Activated T-helper 1 cell treated with anti-CD3 and anti-CD28 coated beads, Interleukin-12 subunit alpha, Interleukin-12 subunit beta, Interleukin-2, Interleukin-4 antibody, amounts not matched to agents 30 ng/mL and 10 ng/mL and 1 ng/mL, durations not matched to agents 14 hours and 24 hours and 36 hours (primary cell): ENCODE results near the gene TSPAN12. TPM values are rescaled to one million over a fixed set of nuclear protein-coding genes. Genes with fewer than 3 reads are reported as not detected.

Experiments
- DNase-seq: peaks from one replicate; pipeline ENCODE4 v3.0.0; 2021; ENCODE audit warnings: low spot score
- H3K27ac Mint-ChIP-seq: one replicate; pipeline ENCODE4 v1.8.0; 2021; ENCODE audit warnings: mild to moderate bottlenecking, mixed read lengths
- H3K27me3 Mint-ChIP-seq: one replicate; pipeline ENCODE4 v1.8.0; 2022; ENCODE audit warnings: mild to moderate bottlenecking, moderate library complexity, mixed read lengths; ENCODE audit not compliant: insufficient read depth
- H3K36me3 Mint-ChIP-seq: one replicate; pipeline ENCODE4 v1.8.0; 2021; ENCODE audit warnings: low read depth, mixed read lengths
- H3K4me1 Mint-ChIP-seq: one replicate; pipeline ENCODE4 v1.8.0; 2021; ENCODE audit warnings: low read depth, mixed read lengths
- H3K4me3 Mint-ChIP-seq: one replicate; pipeline ENCODE4 v1.8.0; 2021; ENCODE audit warnings: mild to moderate bottlenecking, moderate library complexity, mixed read lengths
- H3K9me3 Mint-ChIP-seq: one replicate; pipeline ENCODE4 v1.8.0; 2021; ENCODE audit warnings: mixed read lengths
- intact Hi-C: fragments of 100-400 bp; cut with micrococcal nuclease; formaldehyde crosslinking; loops from one replicate; pipeline ENCODE4 v1.15.1; 2024
- total RNA-seq: library from RNA; stranded (reverse); gene quantifications from 2 replicates; pipeline ENCODE4 v1.2.3, GENCODE V29; 2022

The TSPAN12 gene
- total RNA-seq, 1 donor from 2014 or later = not detected

- Mint-ChIP-seq H3K27ac (no peak overlapping the region), H3K4me1 (no peaks in the 10 kb centered on the region), H3K36me3 (no peaks in the 10 kb centered on the region), H3K4me3 (no peak overlapping the region), H3K9me3 (no peaks in the 10 kb centered on the region), H3K27me3 (peaks cover 4% of the 10 kb centered on the region)
- DNase-seq = no peak
- intact Hi-C loops = no loop called here
Observed at GRCh38 chr7:120743128-120743527, 114.8 kb downstream of the TSPAN12 start.

- no peak overlapping the region for H3K4me3 Mint-ChIP-seq
- H3K36me3 Mint-ChIP-seq = no peaks in the 10 kb centered on the region
- intact Hi-C loops = no loop called here
- H3K4me1 Mint-ChIP-seq = no peaks in the 10 kb centered on the region
- no peaks in the 10 kb centered on the region for H3K9me3 Mint-ChIP-seq
- H3K27ac Mint-ChIP-seq = no peak overlapping the region
- DNase-seq = no peak
- peaks cover 4% of the 10 kb centered on the region for H3K27me3 Mint-ChIP-seq
Observed at GRCh38 chr7:120742372-120742771, 115.6 kb downstream of the TSPAN12 start.

GRCh38 chr7:120741371-120742042 lies 116.4 kb downstream of the TSPAN12 start:
- Mint-ChIP-seq H3K4me3 (no peak overlapping the region), H3K36me3 (no peaks in the 10 kb centered on the region), H3K4me1 (no peaks in the 10 kb centered on the region), H3K27me3 (peaks cover 4% of the 10 kb centered on the region), H3K9me3 (no peaks in the 10 kb centered on the region), H3K27ac (no peak overlapping the region)
- intact Hi-C loops = no loop called here
- DNase-seq = no peak

GRCh38 chr7:120740348-120740747 lies 117.6 kb downstream of the TSPAN12 start:
- Mint-ChIP-seq H3K27me3 (peaks cover 4% of the 10 kb centered on the region), H3K36me3 (no peaks in the 10 kb centered on the region), H3K27ac (no peak overlapping the region), H3K4me1 (no peaks in the 10 kb centered on the region), H3K9me3 (no peaks in the 10 kb centered on the region), H3K4me3 (no peak overlapping the region)
- intact Hi-C loops = no loop called here
- DNase-seq = no peak

GRCh38 chr7:120738816-120739215 lies 119.1 kb downstream of the TSPAN12 start:
- Mint-ChIP-seq H3K36me3 (no peaks in the 10 kb centered on the region), H3K9me3 (no peaks in the 10 kb centered on the region), H3K27ac (no peak overlapping the region), H3K27me3 (peaks cover 4% of the 10 kb centered on the region), H3K4me1 (no peaks in the 10 kb centered on the region), H3K4me3 (no peak overlapping the region)
- intact Hi-C loops = no loop called here
- DNase-seq = no peak

Other genes with a start within 250 kb of the TSPAN12 start
- gene ING3, start 92.6 kb upstream of the TSPAN12 start, total RNA-seq = 26.7 and 28.6 TPM in 2 replicates
- not detected in 2 replicates for gene CPED1, start 130.6 kb upstream of the TSPAN12 start, total RNA-seq